IMR-90 (cell line): Measurements from ENCODE around the gene RARRES2. TPM values are rescaled to one million over a fixed set of nuclear protein-coding genes. Genes with fewer than 3 reads are reported as not detected.

Experiments
- ATAC-seq: fragments of 200-7000 bp; cut with Tn5 transposase; 2 replicates; pipeline ENCODE4 v1.9.1; 2020; ENCODE audit warnings: low read depth, mild to moderate bottlenecking, moderate library complexity
- BruUV-seq: library from RNA; stranded (reverse); fragments of 400-500 nt; replicated peaks from 2 replicates; lab custom pipeline; 2021; lab: Mats Ljungman, UMichigan
- CTCF ChIA-PET: fragments of 300-600 bp; formaldehyde crosslinking; extraction: SDS; loops from one replicate; lab custom pipeline; 2021; ENCODE audit warnings: antibody characterized with exemption; lab: Yijun Ruan, JAX
- POLR2A ChIA-PET: fragments of 300-600 bp; sonication (Branson Sonifier 250); formaldehyde crosslinking; loops from one replicate; lab custom pipeline; 2022; ENCODE audit warnings: antibody characterized with exemption; ENCODE audit not compliant: unreplicated experiment; lab: Charles Lee
- DNase-seq: peaks from one replicate; pipeline ENCODE4 v3.0.0; 2013
- H2AFZ ChIP-seq: replicated peaks from 2 replicates; pipeline ENCODE3; 2013; ENCODE audit warnings: low read length, mild to moderate bottlenecking; ENCODE audit not compliant: poor library complexity
- H2AK5ac ChIP-seq: 2 replicates; pipeline ENCODE4 v1.6.1; 2013; ENCODE audit warnings: low read depth, low read length, inconsistent platforms
- H2AK9ac ChIP-seq: replicated peaks from 2 replicates; pipeline ENCODE3; 2013; ENCODE audit warnings: mild to moderate bottlenecking, low read depth, low read length, moderate library complexity; ENCODE audit not compliant: poor library complexity
- H2BK120ac ChIP-seq: 2 replicates; pipeline ENCODE4 v1.6.1; 2013; ENCODE audit warnings: low read depth, low read length, inconsistent platforms
- H2BK15ac ChIP-seq: 3 replicates; pipeline ENCODE4 v1.6.1; 2013; ENCODE audit warnings: low read depth, low read length, inconsistent platforms
- H2BK20ac ChIP-seq: 2 replicates; pipeline ENCODE4 v1.6.1; 2013; ENCODE audit warnings: low read depth, mild to moderate bottlenecking, inconsistent platforms, low read length, moderate library complexity
- H2BK5ac ChIP-seq: 2 replicates; pipeline ENCODE4 v1.6.1; 2013; ENCODE audit warnings: mild to moderate bottlenecking, low read depth, low read length, inconsistent platforms; ENCODE audit not compliant: poor library complexity, severe bottlenecking
- H3K14ac ChIP-seq: replicated peaks from 2 replicates; pipeline ENCODE4 v1.6.1; 2013; ENCODE audit warnings: low read depth, low read length, inconsistent platforms
- H3K18ac ChIP-seq: 2 replicates; pipeline ENCODE4 v1.6.1; 2013; ENCODE audit warnings: low read depth, low read length, control low read depth
- H3K23ac ChIP-seq: 2 replicates; pipeline ENCODE4 v1.6.1; 2013; ENCODE audit warnings: low read depth, low read length, inconsistent platforms
- H3K27ac ChIP-seq: 2 replicates; pipeline ENCODE4 v1.5.1; 2013; ENCODE audit warnings: mild to moderate bottlenecking, control low read depth, low read length; ENCODE audit not compliant: insufficient read depth
- H3K27me3 ChIP-seq: 2 replicates; pipeline ENCODE4 v1.6.1; 2013; ENCODE audit warnings: low read length; ENCODE audit not compliant: control insufficient read depth, insufficient read depth
- H3K36me3 ChIP-seq: 2 replicates; pipeline ENCODE4 v1.6.1; 2013; ENCODE audit warnings: low read length, mixed read lengths; ENCODE audit not compliant: control insufficient read depth, insufficient read depth
- H3K4ac ChIP-seq: 2 replicates; pipeline ENCODE4 v1.6.1; 2013; ENCODE audit warnings: low read depth, low read length, inconsistent platforms
- H3K4me1 ChIP-seq: 2 replicates; pipeline ENCODE4 v1.6.1; 2013; ENCODE audit warnings: low read length, mixed read lengths; ENCODE audit not compliant: control insufficient read depth, insufficient read depth
- H3K4me2 ChIP-seq: 2 replicates; pipeline ENCODE4 v1.6.1; 2013; ENCODE audit warnings: low read depth, mild to moderate bottlenecking, control low read depth, low read length, moderate library complexity
- H3K4me3 ChIP-seq: 2 replicates; pipeline ENCODE4 v1.5.1; 2013; ENCODE audit warnings: low read depth, mild to moderate bottlenecking, control low read depth, low read length, moderate library complexity; ENCODE audit not compliant: insufficient read depth
- H3K56ac ChIP-seq: 2 replicates; pipeline ENCODE4 v1.6.1; 2013; ENCODE audit warnings: low read length, inconsistent platforms; ENCODE audit not compliant: insufficient read depth; ENCODE audit errors: extremely low read depth
- H3K79me1 ChIP-seq, 2 experiments: 2 replicates each; pipeline ENCODE4 v1.6.1; 2013; ENCODE audit warnings: low read length in 2 of 2, inconsistent platforms in 1 of 2, low read depth in 1 of 2
- H3K9ac ChIP-seq: 2 replicates; pipeline ENCODE4 v1.6.1; 2013; ENCODE audit warnings: low read depth, low read length, control low read depth
- H3K9me1 ChIP-seq: 2 replicates; pipeline ENCODE4 v1.6.1; 2013; ENCODE audit warnings: low read length, inconsistent platforms; ENCODE audit not compliant: insufficient read depth
- H3K9me3 ChIP-seq: 2 replicates; pipeline ENCODE4 v1.6.1; 2013; ENCODE audit warnings: low read length; ENCODE audit not compliant: control insufficient read depth, insufficient read depth
- H4K20me1 ChIP-seq: 2 replicates; pipeline ENCODE4 v1.6.1; 2013; ENCODE audit warnings: low read length, inconsistent platforms; ENCODE audit not compliant: insufficient read depth
- H4K5ac ChIP-seq: 2 replicates; pipeline ENCODE4 v1.6.1; 2013; ENCODE audit warnings: mild to moderate bottlenecking, low read depth, low read length, control low read depth
- H4K8ac ChIP-seq, 2 experiments: 2 replicates each; pipeline ENCODE4 v1.6.1; 2013; ENCODE audit warnings: low read depth in 2 of 2, low read length in 2 of 2, control low read depth in 1 of 2, inconsistent platforms in 1 of 2
- H4K91ac ChIP-seq: 2 replicates; pipeline ENCODE4 v1.6.1; 2013; ENCODE audit warnings: low read depth, low read length, inconsistent platforms; ENCODE audit not compliant: insufficient read depth
- BHLHE40 ChIP-seq: fragments of 150-350 bp; IDR thresholded peaks from 2 replicates; pipeline ENCODE4 v1.6.1; 2016; ENCODE audit warnings: mild to moderate bottlenecking, low read depth, low read length
- CEBPB ChIP-seq: IDR thresholded peaks from 2 replicates; pipeline ENCODE4 v1.6.1; 2012; ENCODE audit warnings: low read depth, low read length, improper control_type of control experiment
- CHD1 ChIP-seq: IDR thresholded peaks from 2 replicates; pipeline ENCODE4 v1.6.1; 2012; ENCODE audit warnings: low read depth, low read length, improper control_type of control experiment
- CTCF ChIP-seq: conservative IDR thresholded peaks from 2 replicates; pipeline ENCODE4 v1.5.1; 2012; ENCODE audit warnings: mild to moderate bottlenecking, low read depth, low read length, improper control_type of control experiment
- ELK1 ChIP-seq: fragments of 150-350 bp; IDR thresholded peaks from 2 replicates; pipeline ENCODE4 v1.6.1; 2016; ENCODE audit warnings: low read depth, mild to moderate bottlenecking, low read length, moderate library complexity, borderline replicate concordance
- FOS ChIP-seq: fragments of 150-350 bp; IDR thresholded peaks from 2 replicates; pipeline ENCODE4 v1.6.1; 2016; ENCODE audit warnings: low read depth, low read length
- MAFK ChIP-seq: IDR thresholded peaks from 2 replicates; pipeline ENCODE4 v1.6.1; 2012; ENCODE audit warnings: low read depth, low read length, improper control_type of control experiment
- MXI1 ChIP-seq: IDR thresholded peaks from 2 replicates; pipeline ENCODE4 v1.6.1; 2012; ENCODE audit warnings: low read depth, mild to moderate bottlenecking, low read length, moderate library complexity, borderline replicate concordance
- NFE2L2 ChIP-seq: fragments of 150-350 bp; IDR thresholded peaks from 2 replicates; pipeline ENCODE4 v1.6.1; 2016; ENCODE audit warnings: low read depth, mild to moderate bottlenecking, low read length
- POLR2A ChIP-seq: IDR thresholded peaks from 2 replicates; pipeline ENCODE4 v1.6.1; 2012; ENCODE audit warnings: mild to moderate bottlenecking, low read depth, low read length
- RAD21 ChIP-seq: IDR thresholded peaks from 2 replicates; pipeline ENCODE4 v1.6.1; 2012; ENCODE audit warnings: low read length, improper control_type of control experiment
- RCOR1 ChIP-seq: IDR thresholded peaks from 2 replicates; pipeline ENCODE4 v1.6.1; 2012; ENCODE audit warnings: mild to moderate bottlenecking, low read length, improper control_type of control experiment; ENCODE audit not compliant: insufficient replicate concordance
- RFX5 ChIP-seq: IDR thresholded peaks from 2 replicates; pipeline ENCODE4 v1.8.0; 2012; ENCODE audit warnings: low read depth, mild to moderate bottlenecking, low read length, moderate library complexity
- SMC3 ChIP-seq: fragments of 150-350 bp; IDR thresholded peaks from 2 replicates; pipeline ENCODE4 v1.6.1; 2016; ENCODE audit warnings: low read depth, mild to moderate bottlenecking, antibody characterized with exemption, low read length, moderate library complexity
- WGBS, 2 experiments: methylation state at CpG; one replicate each; pipeline versions ENCODE4 v1.1.5 to v1.1.7; 2013; ENCODE audit warnings: missing lambda C conversion rate in 2 of 2; ENCODE audit not compliant: insufficient read length in 1 of 2; ENCODE audit errors: extremely low coverage in 2 of 2; 5-methylcytosine and 5-hydroxymethylcytosine counted together
- dilution Hi-C: fragments of 300-500 bp; cut with HindIII; formaldehyde crosslinking; loops from one replicate; pipeline ENCODE4 v1.14.3; 2018; ENCODE audit warnings: low sequenced_read_pairs; ENCODE audit not compliant: unreplicated experiment
- in situ Hi-C: fragments of 300-500 bp; cut with MboI; formaldehyde crosslinking; loops from 3 replicates; pipeline ENCODE4 v1.14.3; 2019; ENCODE audit warnings: low sequenced_read_pairs, inconsistent platforms, mixed read lengths
- intact Hi-C: fragments of 100-400 bp; cut with micrococcal nuclease; formaldehyde crosslinking; loops from 2 replicates; pipeline ENCODE4 v1.10.0; 2022
- polyA plus RNA-seq, 3 experiments: library from polyadenylated mRNA; depleted of rRNA; stranded (reverse); fragments of >200 nt; gene quantifications; 2 replicates each; pipeline ENCODE4 v1.2.3, GENCODE V29; 2012; ENCODE audit warnings: low replicate concordance in 1 of 3
- total RNA-seq: library from RNA; depleted of rRNA; stranded (reverse); fragments of >200 nt; gene quantifications from 2 replicates; pipeline ENCODE4 v1.2.3, GENCODE V29; 2012
- TF ChIP-seq, protein P1 (sequence below): fragments of 150-350 bp; IDR thresholded peaks from 2 replicates; pipeline ENCODE4 v1.6.1; 2017; ENCODE audit warnings: mild to moderate bottlenecking, antibody characterized with exemption, low read length, low read depth

The RARRES2 gene
- total and polyA plus RNA-seq, 2 of the 4 experiments (the other 2 are of a cell fraction), result 1.6 TPM; not detected in 1

DNA sequence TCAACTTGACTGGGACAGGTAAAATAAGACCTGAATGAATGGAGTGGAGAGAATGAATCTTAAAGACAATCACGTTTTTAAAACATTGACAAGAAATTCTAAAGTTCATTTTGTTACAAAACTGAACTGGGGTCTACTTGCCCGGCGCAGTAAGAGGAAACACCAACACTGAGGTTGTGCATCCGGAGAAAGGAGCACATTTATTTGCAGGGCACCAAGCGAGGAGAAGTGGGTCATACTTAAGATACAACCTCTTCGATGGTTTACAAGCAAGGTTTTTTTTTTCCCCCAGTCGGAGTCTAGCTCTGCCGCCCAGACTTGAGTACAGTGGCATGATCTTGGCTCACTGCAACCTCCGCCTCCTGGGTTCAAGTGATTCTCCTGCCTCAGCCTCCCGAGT is 23.8 kb upstream of the RARRES2 start:
- 94% methylated on average over 8 of the region's 10 CpGs; no CpG with 5 or more reads in 1 of the 2 experiments for WGBS, 2 experiments
- CTCF ChIA-PET, result no interaction called here
- intact Hi-C loops, result no loop called here

More for the DNA sequence above, 23.8 kb upstream of the RARRES2 start:
- no peak overlapping the region for H2BK5ac ChIP-seq
- H3K14ac ChIP-seq, result no peak overlapping the region
- H2AK5ac ChIP-seq, result no peak overlapping the region
- no peak overlapping the region for H4K91ac ChIP-seq
- no peak overlapping the region for H3K9ac ChIP-seq
- no peak overlapping the region for H2BK120ac ChIP-seq
- H2BK15ac ChIP-seq, result no peak overlapping the region
- H4K5ac ChIP-seq, result no peak overlapping the region
- peaks cover 2% of the 10 kb centered on the region; the same call in 1 of the 2 replicates for H3K27me3 ChIP-seq
- in situ Hi-C loops (no loop called here), dilution Hi-C loops (no loop called here)
- no peak overlapping the region for H4K8ac ChIP-seq
- no peak overlapping the region for H2BK20ac ChIP-seq
- ATAC-seq (no peak), DNase-seq (no peak)
- H3K4ac ChIP-seq, result no peak overlapping the region
- no peak overlapping the region for H3K4me2 ChIP-seq
- H3K56ac ChIP-seq, result no peak overlapping the region
- H3K4me1 ChIP-seq, result peaks cover 7% of the 10 kb centered on the region
- H3K36me3 ChIP-seq, result 0 out of 2 replicates have a peak, but pooled peaks cover 3% of the 10 kb centered on the region
- POLR2A ChIA-PET, result no interaction called here
- no peak overlapping the region for H3K23ac ChIP-seq
- peaks cover 6 to 13% of the 10 kb centered on the region in 2 experiments; a peak in 3 of 4 replicates for H3K79me1 ChIP-seq
- H3K9me3 ChIP-seq, result no peaks in the 10 kb centered on the region
- no peaks in the 10 kb centered on the region for H3K9me1 ChIP-seq
- no peak overlapping the region for H3K4me3 ChIP-seq
- no TSS peak for BruUV-seq
- no peak overlapping the region for H2AK9ac ChIP-seq
- no peak overlapping the region for H2AFZ ChIP-seq
- H3K27ac ChIP-seq, result no peak overlapping the region
- no peaks in the 10 kb centered on the region for H4K20me1 ChIP-seq
- TF ChIP-seq NFE2L2 (no peak), CHD1 (no peak), MXI1 (no peak), MAFK (no peak), CTCF (no peak), ELK1 (no peak), RFX5 (no peak), RAD21 (no peak), FOS (no peak), CEBPB (no peak), BHLHE40 (no peak), RCOR1 (no peak), POLR2A (no peak), SMC3 (no peak)
- TF ChIP-seq, protein P1, sequence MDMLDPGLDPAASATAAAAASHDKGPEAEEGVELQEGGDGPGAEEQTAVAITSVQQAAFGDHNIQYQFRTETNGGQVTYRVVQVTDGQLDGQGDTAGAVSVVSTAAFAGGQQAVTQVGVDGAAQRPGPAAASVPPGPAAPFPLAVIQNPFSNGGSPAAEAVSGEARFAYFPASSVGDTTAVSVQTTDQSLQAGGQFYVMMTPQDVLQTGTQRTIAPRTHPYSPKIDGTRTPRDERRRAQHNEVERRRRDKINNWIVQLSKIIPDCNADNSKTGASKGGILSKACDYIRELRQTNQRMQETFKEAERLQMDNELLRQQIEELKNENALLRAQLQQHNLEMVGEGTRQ, result no peak
- H3K18ac ChIP-seq, result no peak overlapping the region
